ES-I3 (cell line): ENCODE results near the gene CYP1A2.
"Not testable (repeated sequence)": the region's sequence is repeated elsewhere in the genome, so short reads cannot be mapped to it uniquely, and the experiment has no call there.

ENCODE experiments used
- H3K36me3 ChIP-seq: 2 replicates; pipeline ENCODE4 v1.6.1; 2013; ENCODE audit warnings: mild to moderate bottlenecking, low read length, control low read depth, moderate library complexity; ENCODE audit not compliant: insufficient read depth
- H3K4me1 ChIP-seq: 2 replicates; pipeline ENCODE4 v1.6.1; 2013; ENCODE audit warnings: mild to moderate bottlenecking, control low read depth, low read length; ENCODE audit not compliant: insufficient read depth
- H3K9ac ChIP-seq: 2 replicates; pipeline ENCODE4 v1.6.1; 2013; ENCODE audit warnings: low read depth, mild to moderate bottlenecking, low read length, moderate library complexity
- H3K9me3 ChIP-seq: 2 replicates; pipeline ENCODE4 v1.6.1; 2013; ENCODE audit warnings: mild to moderate bottlenecking, low read length, moderate library complexity; ENCODE audit not compliant: control insufficient read depth, insufficient read depth

The CYP1A2 gene

GRCh38 chr15:74785194-74786032 is 36.8 kb downstream of the CYP1A2 start:
- peaks cover 33% of the 10 kb centered on the region for H3K4me1 ChIP-seq
- H3K9ac ChIP-seq, result no peak overlapping the region
- no peaks in the 10 kb centered on the region for H3K9me3 ChIP-seq
- H3K36me3 ChIP-seq, result no peaks in the 10 kb centered on the region

- peaks cover 27% of the 10 kb centered on the region for H3K4me1 ChIP-seq
- not testable (repeated sequence) for H3K9me3 ChIP-seq, H3K9ac ChIP-seq, H3K36me3 ChIP-seq
These were observed 37.4 kb downstream of the CYP1A2 start for GRCh38 chr15:74786081-74786480.

GRCh38 chr15:74786551-74787165 is 38.0 kb downstream of the CYP1A2 start:
- H3K4me1 ChIP-seq, result peaks cover 26% of the 10 kb centered on the region
- H3K9ac ChIP-seq, result no peak overlapping the region
- no peaks in the 10 kb centered on the region for H3K9me3 ChIP-seq
- no peaks in the 10 kb centered on the region for H3K36me3 ChIP-seq

- Histone ChIP-seq H3K36me3 (no peaks in the 10 kb centered on the region), H3K9me3 (no peaks in the 10 kb centered on the region), H3K4me1 (peaks cover 26% of the 10 kb centered on the region), H3K9ac (no peak overlapping the region)
These were observed 38.8 kb downstream of the CYP1A2 start for GRCh38 chr15:74787251-74788041.

- Histone ChIP-seq H3K9ac (no peak overlapping the region), H3K36me3 (no peaks in the 10 kb centered on the region), H3K4me1 (peaks cover 31% of the 10 kb centered on the region), H3K9me3 (no peaks in the 10 kb centered on the region)
These were observed 39.5 kb downstream of the CYP1A2 start for GRCh38 chr15:74788042-74788682.

- no peak overlapping the region for H3K9ac ChIP-seq
- H3K4me1 ChIP-seq, result peaks cover 33% of the 10 kb centered on the region
- H3K36me3 ChIP-seq, result no peaks in the 10 kb centered on the region
- H3K9me3 ChIP-seq, result no peaks in the 10 kb centered on the region
These were observed 40.1 kb downstream of the CYP1A2 start for GRCh38 chr15:74788683-74789151.

GRCh38 chr15:74789171-74789631 is 40.6 kb downstream of the CYP1A2 start:
- Histone ChIP-seq H3K9me3 (no peaks in the 10 kb centered on the region), H3K36me3 (no peaks in the 10 kb centered on the region), H3K4me1 (peaks cover 30% of the 10 kb centered on the region), H3K9ac (no peak overlapping the region)

- no peaks in the 10 kb centered on the region for H3K36me3 ChIP-seq
- no peak overlapping the region for H3K9ac ChIP-seq
- no peaks in the 10 kb centered on the region for H3K9me3 ChIP-seq
- peaks cover 30% of the 10 kb centered on the region for H3K4me1 ChIP-seq
These were observed 41.1 kb downstream of the CYP1A2 start for GRCh38 chr15:74789741-74790079.

GRCh38 chr15:74790080-74790916 is 41.7 kb downstream of the CYP1A2 start:
- Histone ChIP-seq H3K36me3 (no peaks in the 10 kb centered on the region), H3K4me1 (peaks cover 30% of the 10 kb centered on the region), H3K9me3 (no peaks in the 10 kb centered on the region), H3K9ac (no peak overlapping the region)

- Histone ChIP-seq H3K4me1 (peaks cover 30% of the 10 kb centered on the region), H3K9me3 (no peaks in the 10 kb centered on the region), H3K36me3 (no peaks in the 10 kb centered on the region), H3K9ac (no peak overlapping the region)
These were observed 42.4 kb downstream of the CYP1A2 start for GRCh38 chr15:74791007-74791406.

- H3K36me3 ChIP-seq, result no peaks in the 10 kb centered on the region
- no peaks in the 10 kb centered on the region for H3K9me3 ChIP-seq
- peaks cover 30% of the 10 kb centered on the region for H3K4me1 ChIP-seq
- no peak overlapping the region for H3K9ac ChIP-seq
These were observed 43.0 kb downstream of the CYP1A2 start for GRCh38 chr15:74791667-74792066.

GRCh38 chr15:74792227-74793016 is 43.8 kb downstream of the CYP1A2 start:
- H3K9me3 ChIP-seq, result no peaks in the 10 kb centered on the region
- no peaks in the 10 kb centered on the region for H3K36me3 ChIP-seq
- H3K4me1 ChIP-seq, result peaks cover 30% of the 10 kb centered on the region
- H3K9ac ChIP-seq, result no peak overlapping the region
